SU-DHL-6 (cell line): ENCODE measurements around the gene LGR4.

Source experiments
- CTCF ChIP-seq: fragments of 200-600 bp; sonication (generic); IDR thresholded peaks from one replicate; pipeline ENCODE4 v1.5.1; 2017; ENCODE audit warnings: antibody characterized with exemption, mild to moderate bottlenecking, low read length, moderate library complexity; ENCODE audit not compliant: insufficient read depth, poor library complexity, severe bottlenecking
- EZH2phosphoT487 ChIP-seq: fragments of 200-600 bp; sonication (generic), shearing (Covaris generic); conservative IDR thresholded peaks from 2 replicates; pipeline ENCODE4 v1.6.1; 2018; ENCODE audit warnings: mild to moderate bottlenecking, antibody characterized with exemption, low read length, moderate library complexity, mixed read lengths

GRCh38 chr11:27331981-27332380 is 140.6 kb downstream of the LGR4 start:
- TF ChIP-seq CTCF (no peak), EZH2phosphoT487 (no peak)
